ENCODE measurements around the gene RNF146.

GRCh38 chr6:127301199-127301700 lies 34.6 kb downstream of the RNF146 start:
- TF ChIP-seq EZH2 (IDR thresholded peaks at IDR 0.05; ENCODE audit: borderline replicate concordance, insufficient read depth, low read length, poor library complexity, severe bottlenecking) (no peak), CTCF (IDR thresholded peaks at IDR 0.05; ENCODE audit: poor library complexity, severe bottlenecking) (no peak), POLR2AphosphoS5 (IDR thresholded peaks at IDR 0.05) (no peak), REST (IDR thresholded peaks at IDR 0.05; ENCODE audit: borderline replicate concordance) (no peak), RAD21 (conservative IDR thresholded peaks at IDR 0.05) (no peak)
